Ramos (cell line): ENCODE measurements around the gene FAF2.

Experiments used
- in situ Hi-C: fragments of 300-500 bp; cut with MboI; formaldehyde crosslinking; loops from one replicate; pipeline ENCODE4 v1.14.3; 2022; ENCODE audit warnings: low sequenced_read_pairs; ENCODE audit not compliant: unreplicated experiment

Gene FAF2

GRCh38 chr5:176527246-176528222, 79.3 kb downstream of the FAF2 start:
- in situ Hi-C loops: loop anchor here (25.0 kb wide), 1 partner anchor 960 kb away; the partner anchor contains the start of gene PDLIM7

- in situ Hi-C loops: loop anchor here (25.0 kb wide), 1 partner anchor 959 kb away; the partner anchor contains the start of gene PDLIM7
These were observed 80.1 kb downstream of the FAF2 start for GRCh38 chr5:176528301-176528700.

GRCh38 chr5:176528761-176529115, 80.6 kb downstream of the FAF2 start:
- in situ Hi-C loops: loop anchor here (25.0 kb wide), 1 partner anchor 959 kb away; the partner anchor contains the start of gene PDLIM7

GRCh38 chr5:176529116-176529740, 81.0 kb downstream of the FAF2 start:
- in situ Hi-C loops: loop anchor here (25.0 kb wide), 1 partner anchor 958 kb away; the partner anchor contains the start of gene PDLIM7

GRCh38 chr5:176529741-176530141, 81.6 kb downstream of the FAF2 start:
- in situ Hi-C loops: loop anchor here (25.0 kb wide), 1 partner anchor 958 kb away; the partner anchor contains the start of gene PDLIM7

GRCh38 chr5:176530393-176530982, 82.3 kb downstream of the FAF2 start:
- in situ Hi-C loops: loop anchor here (25.0 kb wide), 1 partner anchor 957 kb away; the partner anchor contains the start of gene PDLIM7

- in situ Hi-C loops: loop anchor here (25.0 kb wide), 1 partner anchor 956 kb away; the partner anchor contains the start of gene PDLIM7
These were observed 83.1 kb downstream of the FAF2 start for GRCh38 chr5:176530983-176531901.

GRCh38 chr5:176531902-176532493, 83.8 kb downstream of the FAF2 start:
- in situ Hi-C loops: loop anchor here (25.0 kb wide), 1 partner anchor 955 kb away; the partner anchor contains the start of gene PDLIM7

GRCh38 chr5:176532795-176533194, 84.6 kb downstream of the FAF2 start:
- in situ Hi-C loops: loop anchor here (25.0 kb wide), 1 partner anchor 955 kb away; the partner anchor contains the start of gene PDLIM7

- in situ Hi-C loops: loop anchor here (25.0 kb wide), 1 partner anchor 954 kb away; the partner anchor contains the start of gene PDLIM7
These were observed 85.2 kb downstream of the FAF2 start for GRCh38 chr5:176533390-176533789.

- in situ Hi-C loops: loop anchor here (25.0 kb wide), 1 partner anchor 953 kb away; the partner anchor contains the start of gene PDLIM7
These were observed 85.9 kb downstream of the FAF2 start for GRCh38 chr5:176533894-176534611.

GRCh38 chr5:176534640-176535039, 86.5 kb downstream of the FAF2 start:
- in situ Hi-C loops: loop anchor here (25.0 kb wide), 1 partner anchor 953 kb away; the partner anchor contains the start of gene PDLIM7

GRCh38 chr5:176535101-176535663, 87.0 kb downstream of the FAF2 start:
- in situ Hi-C loops: loop anchor here (25.0 kb wide), 1 partner anchor 952 kb away; the partner anchor contains the start of gene PDLIM7

- in situ Hi-C loops: loop anchor here (25.0 kb wide), 1 partner anchor 952 kb away; the partner anchor contains the start of gene PDLIM7
These were observed 87.5 kb downstream of the FAF2 start for GRCh38 chr5:176535664-176536131.

GRCh38 chr5:176536132-176536901, 88.1 kb downstream of the FAF2 start:
- in situ Hi-C loops: loop anchor here (25.0 kb wide), 1 partner anchor 951 kb away; the partner anchor contains the start of gene PDLIM7

- in situ Hi-C loops: loop anchor here (25.0 kb wide), 1 partner anchor 950 kb away; the partner anchor contains the start of gene PDLIM7
These were observed 88.8 kb downstream of the FAF2 start, which contains the start of gene RNF44 for GRCh38 chr5:176536902-176537553. Gene RNF44 (minus strand): TSS chr5:176537402. CDS start chr5:176532472, 4,930 bp downstream.
